Activated CD8-positive, alpha-beta memory T cell treated with anti-CD3 and anti-CD28 coated beads for 36 hours (primary cell): ENCODE results near the gene DMRTC2. TPM values are rescaled to one million over a fixed set of nuclear protein-coding genes. Genes with fewer than 3 reads are reported as not detected.

Experiments used
- CTCF ChIA-PET: fragments of 350-600 bp; sonication (Branson Sonifier 250); formaldehyde crosslinking; loops from one replicate; lab custom pipeline; 2021; ENCODE audit warnings: antibody characterized with exemption; lab: Charles Lee
- POLR2A ChIA-PET: fragments of 350-600 bp; sonication (Branson Sonifier 250); formaldehyde crosslinking; loops from one replicate; lab custom pipeline; 2021; ENCODE audit warnings: antibody characterized with exemption; lab: Charles Lee
- total RNA-seq, 2 experiments: library from RNA; stranded (reverse); gene quantifications; one replicate each; pipeline ENCODE4 v1.2.3, GENCODE V29; 2021

DMRTC2 gene
- total RNA-seq, 2 experiments from 2014 or later = not detected

GRCh38 chr19:41895745-41896580 is 51.1 kb downstream of the DMRTC2 start:
- ChIA-PET CTCF (interaction anchor here (0.7 to 1.5 kb wide), 7 partner anchors 8 to 36 kb away, joined by 3 to 5 read pairs (median 3); partner anchors contain the start of gene RPS19), POLR2A (interaction anchor here (1.1 to 1.4 kb wide), 3 partner anchors 10 to 16 kb away, joined by 3 to 4 read pairs (median 3); no protein-coding TSS in a partner anchor)

DNA sequence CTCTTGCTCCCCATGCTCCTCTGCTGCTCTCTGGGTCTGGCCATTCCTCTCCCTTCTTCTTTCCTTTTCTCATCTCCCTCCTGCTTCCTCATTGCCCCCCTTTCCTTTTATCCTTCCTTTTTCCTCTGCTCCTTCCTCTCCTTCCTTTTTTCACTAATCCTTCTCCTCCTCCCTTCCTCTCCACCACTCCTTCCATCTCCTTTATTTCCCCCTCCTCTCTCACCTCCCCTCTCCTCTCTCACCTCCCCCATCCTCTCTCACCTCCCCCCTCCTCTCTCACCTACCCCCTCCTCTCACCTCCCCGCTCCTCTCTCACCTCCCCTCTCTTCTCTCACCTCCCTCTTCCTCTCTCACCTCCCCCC is 51.7 kb downstream of the DMRTC2 start:
- ChIA-PET CTCF (interaction anchor here (0.7 to 1.4 kb wide), 4 partner anchors 8 to 36 kb away, joined by 3 to 5 read pairs (median 4); partner anchors contain the start of gene RPS19), POLR2A (interaction anchor here (1.4 kb wide), 1 partner anchor 10 kb away, joined by 4 read pairs; no protein-coding TSS in a partner anchor)

DNA sequence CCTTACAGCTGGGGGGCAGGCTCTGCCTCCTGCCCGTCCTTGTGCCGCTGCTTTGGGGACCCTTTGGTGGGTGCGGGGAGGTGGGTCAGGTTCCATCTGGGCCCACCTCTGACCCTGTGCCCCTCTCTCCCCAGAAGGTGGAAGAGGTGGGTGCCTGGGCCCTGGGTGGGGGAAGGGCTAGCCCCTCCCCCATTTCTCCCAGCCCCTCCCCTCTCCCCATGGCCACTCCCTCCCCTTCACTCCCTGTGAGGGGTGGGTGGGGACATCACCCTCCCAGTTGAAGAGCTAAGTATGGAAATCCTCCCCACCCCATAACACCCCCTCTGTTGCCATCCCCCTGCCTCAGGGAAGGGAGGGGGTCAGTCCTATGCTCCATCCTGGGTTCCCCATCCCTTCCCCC is 52.3 kb downstream of the DMRTC2 start:
- ChIA-PET POLR2A (no interaction called here), CTCF (no interaction called here)

GRCh38 chr19:41897820-41898219 is 53.0 kb downstream of the DMRTC2 start:
- ChIA-PET POLR2A (no interaction called here), CTCF (no interaction called here)

- ChIA-PET POLR2A (no interaction called here), CTCF (no interaction called here)
Measured at GRCh38 chr19:41898235-41898634, 53.4 kb downstream of the DMRTC2 start.

Other genes with a start within 250 kb of the DMRTC2 start
- not detected for gene CEACAM4, start 218.0 kb upstream of the DMRTC2 start, total RNA-seq
- gene CEACAM7, start 156.8 kb upstream of the DMRTC2 start, total RNA-seq = not detected
- not detected for gene CEACAM5, start 136.4 kb upstream of the DMRTC2 start, total RNA-seq
- not detected for gene CEACAM6, start 89.5 kb upstream of the DMRTC2 start, total RNA-seq
- not detected for gene CEACAM3, start 48.5 kb upstream of the DMRTC2 start, total RNA-seq
- gene LYPD4, start 359 bp upstream of the DMRTC2 start, total RNA-seq = not detected
- gene RPS19, start 15.2 kb downstream of the DMRTC2 start, total RNA-seq = 1,000 to 10,000 TPM; 2,995 to 3,062 TPM
- gene CD79A, start 32.2 kb downstream of the DMRTC2 start, total RNA-seq = 1 to 10 TPM; 4.7 to 6.4 TPM
- gene ARHGEF1, start 38.1 kb downstream of the DMRTC2 start, total RNA-seq = 100 to 1,000 TPM; 294 to 297 TPM
- 1 to 10 TPM; 1.1 to 1.3 TPM for gene ERFL, start 83.4 kb downstream of the DMRTC2 start, total RNA-seq
- gene RABAC1, start 114.3 kb downstream of the DMRTC2 start, total RNA-seq = 10 to 100 TPM; 68.1 to 73.5 TPM
- gene ATP1A3, start 149.2 kb downstream of the DMRTC2 start, total RNA-seq = 1 to 10 TPM; 2.9 to 3.0 TPM
- gene GRIK5, start 225.2 kb downstream of the DMRTC2 start, total RNA-seq = under 1 TPM; 0.59 TPM
- gene ZNF574, start 231.1 kb downstream of the DMRTC2 start, total RNA-seq = 10 to 100 TPM; 16.8 to 17.2 TPM